ENCODE data around the gene KIF16B.

GRCh38 chr20:16457514-16457913 lies 115.7 kb downstream of the KIF16B start:
- TF ChIP-seq CTCF (IDR thresholded peaks at IDR 0.05; ENCODE audit: insufficient read depth, low read depth, low read length), result no peak
- no peak for TF ChIP-seq EZH2 (IDR thresholded peaks at IDR 0.05; ENCODE audit: insufficient read depth, low read length)

Measured in astrocyte (in vitro differentiated cells and primary cell).